ENCODE results near the gene GZMM.

GZMM gene

DNA sequence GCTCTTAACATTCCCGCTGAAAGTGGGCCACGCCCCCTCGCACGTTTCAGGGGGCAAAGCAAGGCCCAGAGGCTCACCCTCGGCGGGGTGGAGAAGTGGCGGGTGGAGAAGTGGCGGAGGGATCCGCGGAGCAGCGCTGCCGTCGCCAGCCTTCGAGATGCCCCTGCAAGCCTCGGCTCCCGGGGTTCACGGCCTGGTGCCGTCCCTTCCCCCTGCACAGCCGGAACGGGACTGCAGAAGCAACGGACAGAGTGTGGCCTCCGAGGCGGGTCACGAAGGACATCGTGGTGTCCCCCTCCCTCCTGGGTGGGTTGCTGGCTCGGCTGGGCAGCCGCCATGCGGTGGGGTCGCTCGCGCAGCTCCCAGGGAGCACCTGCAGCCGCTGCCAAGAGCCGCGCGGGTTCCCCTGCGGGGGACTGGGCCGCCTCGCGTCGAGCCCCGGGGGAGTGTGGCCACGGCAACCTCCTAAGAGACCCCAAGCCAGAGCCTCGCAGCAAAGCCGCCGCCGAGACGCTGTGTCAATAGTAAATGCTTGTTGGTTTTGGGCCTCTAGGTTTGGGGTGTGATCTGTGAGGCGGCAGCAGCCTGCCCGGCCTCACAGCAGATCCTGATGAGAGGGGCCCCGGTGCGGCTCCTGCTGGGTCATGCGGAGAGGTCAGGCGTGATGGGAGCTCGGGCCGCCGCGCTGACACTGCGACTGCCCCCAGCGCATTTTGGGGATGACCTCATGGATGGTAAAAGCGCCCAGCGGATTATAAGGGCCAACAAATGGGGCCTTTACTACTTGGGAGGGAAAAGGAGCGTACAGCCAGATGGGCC lies 31.1 kb upstream of the GZMM start:
- TF ChIP-seq, protein P1, sequence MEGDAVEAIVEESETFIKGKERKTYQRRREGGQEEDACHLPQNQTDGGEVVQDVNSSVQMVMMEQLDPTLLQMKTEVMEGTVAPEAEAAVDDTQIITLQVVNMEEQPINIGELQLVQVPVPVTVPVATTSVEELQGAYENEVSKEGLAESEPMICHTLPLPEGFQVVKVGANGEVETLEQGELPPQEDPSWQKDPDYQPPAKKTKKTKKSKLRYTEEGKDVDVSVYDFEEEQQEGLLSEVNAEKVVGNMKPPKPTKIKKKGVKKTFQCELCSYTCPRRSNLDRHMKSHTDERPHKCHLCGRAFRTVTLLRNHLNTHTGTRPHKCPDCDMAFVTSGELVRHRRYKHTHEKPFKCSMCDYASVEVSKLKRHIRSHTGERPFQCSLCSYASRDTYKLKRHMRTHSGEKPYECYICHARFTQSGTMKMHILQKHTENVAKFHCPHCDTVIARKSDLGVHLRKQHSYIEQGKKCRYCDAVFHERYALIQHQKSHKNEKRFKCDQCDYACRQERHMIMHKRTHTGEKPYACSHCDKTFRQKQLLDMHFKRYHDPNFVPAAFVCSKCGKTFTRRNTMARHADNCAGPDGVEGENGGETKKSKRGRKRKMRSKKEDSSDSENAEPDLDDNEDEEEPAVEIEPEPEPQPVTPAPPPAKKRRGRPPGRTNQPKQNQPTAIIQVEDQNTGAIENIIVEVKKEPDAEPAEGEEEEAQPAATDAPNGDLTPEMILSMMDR (IDR thresholded peaks at IDR 0.05; ENCODE audit: low read depth, low read length, missing control alignments) = no peak
- no peak for DNase-seq (ENCODE audit: low read depth)
- in situ Hi-C loops (cut with HindIII; ENCODE audit: low sequenced_read_pairs) = no loop called here
- no peak overlapping the region for H3K4me3 ChIP-seq (ENCODE audit: low read depth, low read length)

DNA sequence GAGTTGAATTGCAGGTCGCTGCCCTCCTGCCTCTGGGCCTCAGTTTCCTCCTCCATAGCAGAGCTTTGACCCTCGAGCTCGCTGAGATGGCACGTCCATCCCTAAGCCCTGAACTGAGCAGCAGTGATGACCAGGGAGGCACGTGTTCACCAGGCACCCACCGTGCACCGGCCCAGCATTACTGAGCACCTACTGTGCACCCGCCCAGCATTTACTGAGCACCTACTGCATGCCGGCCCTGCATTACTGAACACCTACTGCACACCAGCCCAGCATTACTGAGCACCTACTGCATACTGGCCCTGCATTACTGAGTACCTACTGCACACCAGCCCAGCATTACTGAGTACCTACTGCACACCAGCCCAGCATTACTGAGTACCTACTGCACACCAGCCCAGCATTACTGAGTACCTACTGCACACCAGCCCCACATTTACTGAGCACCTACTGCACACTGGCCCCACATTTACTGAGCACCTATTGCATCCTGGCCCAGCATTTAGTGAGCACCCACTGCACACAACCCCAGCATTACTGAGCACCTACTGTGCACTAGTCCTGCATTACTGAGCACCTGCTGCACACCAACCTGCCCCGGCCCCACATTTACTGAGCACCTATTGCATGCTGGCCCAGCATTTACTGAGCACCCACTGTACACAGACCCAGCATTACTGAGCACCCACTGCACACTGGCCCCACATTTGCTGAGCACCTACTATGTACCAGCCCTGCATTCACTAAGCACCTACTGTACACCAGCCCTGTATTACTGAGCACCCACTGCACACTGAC lies 30.3 kb upstream of the GZMM start:
- TF ChIP-seq, protein P1 (IDR thresholded peaks at IDR 0.05; ENCODE audit: low read depth, low read length, missing control alignments) = no peak
- in situ Hi-C loops (cut with HindIII; ENCODE audit: low sequenced_read_pairs) = no loop called here
- no peak overlapping the region for H3K4me3 ChIP-seq (ENCODE audit: low read depth, low read length)
- no peak for DNase-seq (ENCODE audit: low read depth)

DNA sequence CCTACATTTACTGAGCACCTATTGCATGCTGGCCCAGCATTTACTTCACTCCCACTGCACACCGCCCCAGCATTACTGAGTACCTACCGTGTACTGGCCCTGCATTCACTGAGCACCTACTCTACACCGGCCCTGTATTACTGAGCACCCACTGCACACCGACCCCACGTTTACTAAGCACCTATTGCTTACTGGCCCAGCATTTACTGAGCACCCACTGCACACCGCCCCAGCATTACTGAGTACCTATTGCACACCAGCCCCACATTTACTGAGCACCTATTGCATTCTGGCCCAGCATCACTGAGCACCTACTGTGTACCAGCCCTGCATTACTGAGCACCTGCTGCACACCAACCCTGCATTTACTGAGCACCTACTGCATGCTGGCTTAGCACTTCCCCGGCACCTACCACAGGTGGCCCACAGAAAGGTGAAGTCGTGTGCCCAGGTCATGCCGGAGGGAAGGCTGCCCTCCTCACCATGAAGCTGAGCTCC lies 29.6 kb upstream of the GZMM start:
- TF ChIP-seq, protein P1 (IDR thresholded peaks at IDR 0.05; ENCODE audit: low read depth, low read length, missing control alignments) = no peak
- DNase-seq (ENCODE audit: low read depth) = no peak
- in situ Hi-C loops (cut with HindIII; ENCODE audit: low sequenced_read_pairs) = no loop called here
- H3K4me3 ChIP-seq (ENCODE audit: low read depth, low read length) = no peak overlapping the region

DNA sequence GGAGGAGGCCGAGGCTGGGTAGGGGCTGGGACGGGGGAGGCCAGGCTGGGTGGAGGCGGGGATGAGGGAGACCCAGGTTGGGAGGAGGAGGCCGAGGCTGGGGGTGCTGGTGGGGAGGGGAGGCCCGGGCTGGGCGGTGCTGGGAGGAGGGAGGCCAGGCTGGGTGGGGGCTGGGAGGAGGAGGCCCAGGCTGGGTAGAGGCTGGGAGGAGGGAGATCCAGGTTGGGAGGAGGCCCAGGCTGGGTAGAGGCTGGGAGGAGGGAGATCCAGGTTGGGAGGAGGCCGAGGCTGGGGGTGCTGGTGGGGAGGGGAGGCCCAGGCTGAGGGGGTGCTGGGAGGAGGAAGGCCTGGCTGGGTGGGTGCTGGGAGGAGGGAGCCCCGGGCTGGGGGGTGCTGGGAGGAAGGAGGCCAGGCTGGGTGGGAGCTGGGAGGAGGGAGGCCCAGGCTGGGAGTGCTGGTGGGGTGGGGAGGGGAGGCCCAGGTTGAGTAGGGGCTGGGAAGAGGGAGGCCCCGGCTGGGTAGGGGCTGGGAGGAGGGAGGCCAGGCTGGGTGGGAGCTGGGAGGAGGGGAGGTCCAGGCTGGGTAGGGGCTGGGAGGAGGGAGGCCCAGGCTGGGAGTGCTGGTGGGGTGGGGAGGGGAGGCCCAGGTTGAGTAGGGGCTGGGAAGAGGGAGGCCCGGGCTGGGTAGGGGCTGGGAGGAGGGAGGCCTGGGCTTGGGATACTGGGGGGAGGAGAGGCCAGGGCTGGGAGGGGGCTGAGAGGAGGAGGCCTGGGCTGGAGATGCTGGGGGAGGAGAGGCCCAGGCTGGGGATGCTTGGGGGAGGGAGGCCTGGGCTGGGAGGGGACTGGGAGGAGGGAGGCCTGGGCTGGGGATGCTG lies 25.9 kb upstream of the GZMM start:
- TF ChIP-seq, protein P1 (IDR thresholded peaks at IDR 0.05; ENCODE audit: low read depth, low read length, missing control alignments) = no peak
- DNase-seq (ENCODE audit: low read depth) = no peak
- in situ Hi-C loops (cut with HindIII; ENCODE audit: low sequenced_read_pairs) = no loop called here
- no peak overlapping the region for H3K4me3 ChIP-seq (ENCODE audit: low read depth, low read length)

DNA sequence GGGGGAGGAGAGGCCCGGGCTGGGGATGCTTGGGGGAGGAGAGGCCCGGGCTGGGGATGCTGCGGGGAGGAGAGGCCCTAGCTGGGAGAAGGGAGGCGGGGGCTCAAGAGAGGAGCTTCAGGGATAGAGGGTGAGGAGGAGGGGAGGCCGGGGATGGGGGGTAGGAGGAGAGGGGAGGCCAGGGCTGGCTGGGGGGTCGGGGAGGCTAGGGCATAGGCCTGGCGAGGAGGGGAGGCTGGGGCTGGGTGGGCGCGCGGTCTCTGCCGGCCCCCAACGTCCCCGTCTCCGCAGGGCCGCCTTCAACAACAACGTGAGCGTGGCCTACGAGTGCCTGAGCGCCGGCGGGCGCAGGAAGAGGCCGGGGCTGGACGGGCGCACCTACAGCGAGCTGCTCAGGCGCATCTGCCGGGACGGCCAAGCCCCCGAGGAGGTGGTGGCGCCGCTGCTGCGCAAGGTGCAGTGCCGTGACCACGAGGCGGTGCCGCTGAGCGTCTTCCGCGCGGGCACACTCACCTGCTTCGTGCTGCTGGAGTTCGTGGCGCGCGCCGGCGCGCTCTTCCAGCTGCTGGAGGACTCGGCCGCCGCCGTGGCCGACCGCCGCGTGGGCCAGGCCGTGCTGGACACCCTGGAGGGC lies 25.1 kb upstream of the GZMM start:
- TF ChIP-seq, protein P1 (IDR thresholded peaks at IDR 0.05; ENCODE audit: low read depth, low read length, missing control alignments) = no peak
- in situ Hi-C loops (cut with HindIII; ENCODE audit: low sequenced_read_pairs) = no loop called here

More for the DNA sequence above, 25.1 kb upstream of the GZMM start:
- no peak overlapping the region for H3K4me3 ChIP-seq (ENCODE audit: low read depth, low read length)
- DNase-seq (ENCODE audit: low read depth) = no peak
